ENCODE results near the gene HGD. TPM values are rescaled to one million over a fixed set of nuclear protein-coding genes. Genes with fewer than 3 reads are reported as not detected.
"Not testable (repeated sequence)": the region's sequence is repeated elsewhere in the genome, so short reads cannot be mapped to it uniquely, and the experiment has no call there.

HGD gene
- total RNA-seq, 2 donors from 2014 or later = 2.8 to 19.1 TPM

GRCh38 chr3:120688121-120688520, 6.1 kb upstream of the HGD start:
- H3K4me3 Mint-ChIP-seq = no peak overlapping the region
- DNase-seq = no peak
- ATAC-seq = no peak
- H3K4me1 Mint-ChIP-seq = no peaks in the 10 kb centered on the region
- no peak overlapping the region for H3K27ac Mint-ChIP-seq
- H3K27me3 Mint-ChIP-seq = no peaks in the 10 kb centered on the region
- no peaks in the 10 kb centered on the region for H3K9me3 ChIP-seq (ENCODE audit: control insufficient read depth, low read length, poor library complexity, severe bottlenecking)
- peaks cover 4% of the 10 kb centered on the region for H3K36me3 Mint-ChIP-seq (ENCODE audit: low read depth)

- ATAC-seq (no peak), DNase-seq (no peak)
- Mint-ChIP-seq H3K4me3 (no peak overlapping the region), H3K4me1 (peaks cover 5% of the 10 kb centered on the region), H3K36me3 (ENCODE audit: low read depth) (peaks cover 2% of the 10 kb centered on the region), H3K27me3 (no peaks in the 10 kb centered on the region), H3K27ac (no peak overlapping the region)
- H3K9me3 ChIP-seq (ENCODE audit: control insufficient read depth, low read length, poor library complexity, severe bottlenecking) = no peaks in the 10 kb centered on the region
These were observed 3.4 kb upstream of the HGD start for GRCh38 chr3:120685411-120685810.

- Mint-ChIP-seq H3K4me3 (no peak overlapping the region), H3K36me3 (ENCODE audit: low read depth) (peaks cover 2% of the 10 kb centered on the region), H3K27me3 (no peaks in the 10 kb centered on the region), H3K4me1 (peaks cover 5% of the 10 kb centered on the region), H3K27ac (no peak overlapping the region)
- DNase-seq (no peak), ATAC-seq (no peak)
- H3K9me3 ChIP-seq (ENCODE audit: control insufficient read depth, low read length, poor library complexity, severe bottlenecking) = no peaks in the 10 kb centered on the region
These were observed 2.9 kb upstream of the HGD start for GRCh38 chr3:120684896-120685295.

GRCh38 chr3:120683671-120684301, 1.7 kb upstream of the HGD start:
- Mint-ChIP-seq H3K4me3 (no peak overlapping the region), H3K36me3 (ENCODE audit: low read depth) (peaks cover 2% of the 10 kb centered on the region), H3K27ac (no peak overlapping the region), H3K4me1 (peaks cover 5% of the 10 kb centered on the region), H3K27me3 (no peaks in the 10 kb centered on the region)
- ATAC-seq = no peak
- no peak for DNase-seq
- H3K9me3 ChIP-seq (ENCODE audit: control insufficient read depth, low read length, poor library complexity, severe bottlenecking) = no peaks in the 10 kb centered on the region

- H3K36me3 Mint-ChIP-seq (ENCODE audit: low read depth) = peaks cover 2% of the 10 kb centered on the region
- H3K9me3 ChIP-seq (ENCODE audit: control insufficient read depth, low read length, poor library complexity, severe bottlenecking) = no peaks in the 10 kb centered on the region
- H3K27me3 Mint-ChIP-seq = no peaks in the 10 kb centered on the region
- DNase-seq (no peak), ATAC-seq (no peak)
- H3K27ac Mint-ChIP-seq = no peak overlapping the region
- no peak overlapping the region for H3K4me3 Mint-ChIP-seq
- peaks cover 5% of the 10 kb centered on the region for H3K4me1 Mint-ChIP-seq
These were observed 1.2 kb upstream of the HGD start for GRCh38 chr3:120683213-120683612.

- H3K36me3 Mint-ChIP-seq (ENCODE audit: low read depth) = no peaks in the 10 kb centered on the region
- ATAC-seq = no peak
- no peak overlapping the region for H3K4me3 Mint-ChIP-seq
- peaks cover 5% of the 10 kb centered on the region for H3K4me1 Mint-ChIP-seq
- no peak for DNase-seq
- H3K9me3 ChIP-seq (ENCODE audit: control insufficient read depth, low read length, poor library complexity, severe bottlenecking) = no peaks in the 10 kb centered on the region
- no peaks in the 10 kb centered on the region for H3K27me3 Mint-ChIP-seq
- no peak overlapping the region for H3K27ac Mint-ChIP-seq
These were observed 467 bp downstream of the HGD start for GRCh38 chr3:120681506-120682038.

- ATAC-seq = no peak
- no peak overlapping the region for H3K27ac Mint-ChIP-seq
- peaks cover 5% of the 10 kb centered on the region for H3K4me1 Mint-ChIP-seq
- H3K27me3 Mint-ChIP-seq = no peaks in the 10 kb centered on the region
- no peaks in the 10 kb centered on the region for H3K36me3 Mint-ChIP-seq (ENCODE audit: low read depth)
- DNase-seq = no peak
- H3K9me3 ChIP-seq (ENCODE audit: control insufficient read depth, low read length, poor library complexity, severe bottlenecking) = no peaks in the 10 kb centered on the region
- H3K4me3 Mint-ChIP-seq = no peak overlapping the region
These were observed 1.0 kb downstream of the HGD start for GRCh38 chr3:120681018-120681417.

GRCh38 chr3:120680193-120680894, 1.7 kb downstream of the HGD start:
- H3K36me3 Mint-ChIP-seq (ENCODE audit: low read depth) = no peaks in the 10 kb centered on the region
- ATAC-seq = no peak

GRCh38 chr3:120678984-120679383, 3.1 kb downstream of the HGD start:
- ATAC-seq = no peak
- Mint-ChIP-seq H3K36me3 (ENCODE audit: low read depth) (no peaks in the 10 kb centered on the region), H3K27ac (no peak overlapping the region), H3K4me1 (peaks cover 5% of the 10 kb centered on the region), H3K27me3 (peaks cover 7% of the 10 kb centered on the region), H3K4me3 (no peak overlapping the region)
- no peak for DNase-seq
- no peaks in the 10 kb centered on the region for H3K9me3 ChIP-seq (ENCODE audit: control insufficient read depth, low read length, poor library complexity, severe bottlenecking)

More at GRCh38 chr3:120680193-120680894, 1.7 kb downstream of the HGD start:
- DNase-seq = no peak
- Mint-ChIP-seq H3K4me1 (peaks cover 5% of the 10 kb centered on the region), H3K27me3 (peaks cover 5% of the 10 kb centered on the region), H3K4me3 (no peak overlapping the region), H3K27ac (no peak overlapping the region)
- H3K9me3 ChIP-seq (ENCODE audit: control insufficient read depth, low read length, poor library complexity, severe bottlenecking) = no peaks in the 10 kb centered on the region

- no peak for DNase-seq
- no peaks in the 10 kb centered on the region for H3K9me3 ChIP-seq (ENCODE audit: control insufficient read depth, low read length, poor library complexity, severe bottlenecking)
- H3K4me3 Mint-ChIP-seq = no peak overlapping the region
- no peak for ATAC-seq
- no peaks in the 10 kb centered on the region for H3K36me3 Mint-ChIP-seq (ENCODE audit: low read depth)
- peaks cover 7% of the 10 kb centered on the region for H3K27me3 Mint-ChIP-seq
- H3K27ac Mint-ChIP-seq = no peak overlapping the region
- peaks cover 5% of the 10 kb centered on the region for H3K4me1 Mint-ChIP-seq
These were observed 3.6 kb downstream of the HGD start for GRCh38 chr3:120678331-120678947.

GRCh38 chr3:120677193-120677592, 4.8 kb downstream of the HGD start:
- not testable (repeated sequence) for H3K27me3 Mint-ChIP-seq; DNase-seq; H3K36me3 Mint-ChIP-seq (ENCODE audit: low read depth); H3K4me1 Mint-ChIP-seq; H3K4me3 Mint-ChIP-seq; ATAC-seq; H3K9me3 ChIP-seq (ENCODE audit: control insufficient read depth, low read length, poor library complexity, severe bottlenecking); H3K27ac Mint-ChIP-seq

- no peak overlapping the region for H3K27ac Mint-ChIP-seq
- no peak for DNase-seq
- peaks cover 7% of the 10 kb centered on the region for H3K27me3 Mint-ChIP-seq
- peaks cover 2% of the 10 kb centered on the region for H3K36me3 Mint-ChIP-seq (ENCODE audit: low read depth)
- no peak overlapping the region for H3K4me3 Mint-ChIP-seq
- H3K4me1 Mint-ChIP-seq = no peaks in the 10 kb centered on the region
- no peaks in the 10 kb centered on the region for H3K9me3 ChIP-seq (ENCODE audit: control insufficient read depth, low read length, poor library complexity, severe bottlenecking)
- ATAC-seq = no peak
These were observed 8.9 kb downstream of the HGD start for GRCh38 chr3:120673116-120673515.

- no peak overlapping the region for H3K4me3 Mint-ChIP-seq
- no peak overlapping the region for H3K27ac Mint-ChIP-seq
- peaks cover 12% of the 10 kb centered on the region for H3K27me3 Mint-ChIP-seq
- DNase-seq (no peak), ATAC-seq (no peak)
- peaks cover 6% of the 10 kb centered on the region for H3K4me1 Mint-ChIP-seq
- H3K9me3 ChIP-seq (ENCODE audit: control insufficient read depth, low read length, poor library complexity, severe bottlenecking) = no peaks in the 10 kb centered on the region
- H3K36me3 Mint-ChIP-seq (ENCODE audit: low read depth) = peaks cover 8% of the 10 kb centered on the region
These were observed 11.5 kb downstream of the HGD start for GRCh38 chr3:120670576-120670975.

Measured in T-helper 17 cell (primary cell).